Panc1 (cell line): ENCODE data around the gene IRGM. TPM values are rescaled to one million over a fixed set of nuclear protein-coding genes. Genes with fewer than 3 reads are reported as not detected.

Experiments
- ATAC-seq: fragments of 200-7000 bp; cut with Tn5 transposase; 2 replicates; pipeline ENCODE4 v1.9.1; 2020; ENCODE audit warnings: mild to moderate bottlenecking, moderate library complexity
- BruUV-seq: library from RNA; stranded (reverse); fragments of 400-500 nt; replicated peaks from 2 replicates; lab custom pipeline; 2021; lab: Mats Ljungman, UMichigan
- CTCF ChIA-PET: fragments of 300-600 bp; sonication (Branson Sonifier 250); formaldehyde crosslinking; loops from one replicate; lab custom pipeline; 2022; ENCODE audit warnings: antibody characterized with exemption; lab: Charles Lee
- POLR2A ChIA-PET: fragments of 300-600 bp; sonication (Branson Sonifier 250); formaldehyde crosslinking; loops from one replicate; lab custom pipeline; 2022; ENCODE audit warnings: antibody characterized with exemption; lab: Charles Lee
- DNase-seq: peaks from one replicate; pipeline ENCODE4 v3.0.0-alpha.2; 2010; ENCODE audit warnings: low read depth, low spot score
- H3K27ac ChIP-seq: 2 replicates; pipeline ENCODE4 v1.5.1; 2011; ENCODE audit warnings: mild to moderate bottlenecking, low read length, inconsistent platforms
- H3K27me3 ChIP-seq: fragments of 200-500 bp; sonication (Bioruptor generic); 2 replicates; pipeline ENCODE4 v1.6.0; 2014; ENCODE audit warnings: low read length, inconsistent platforms; ENCODE audit not compliant: control insufficient read depth, insufficient read depth
- H3K36me3 ChIP-seq: fragments of 200-500 bp; sonication (Bioruptor generic); 2 replicates; pipeline ENCODE4 v1.5.1; 2014; ENCODE audit warnings: inconsistent platforms, mild to moderate bottlenecking, low read length, moderate library complexity; ENCODE audit not compliant: control insufficient read depth, insufficient read depth
- H3K4me1 ChIP-seq: 2 replicates; pipeline ENCODE4 v1.5.1; 2011; ENCODE audit warnings: inconsistent platforms, mild to moderate bottlenecking, low read length, moderate library complexity; ENCODE audit not compliant: control insufficient read depth, insufficient read depth
- H3K4me3 ChIP-seq, 2 experiments: 2 replicates each; pipeline ENCODE4 v1.5.1; 2011 to 2012; ENCODE audit warnings: low read depth in 2 of 2, low read length in 2 of 2, mild to moderate bottlenecking in 2 of 2, inconsistent platforms in 1 of 2, moderate library complexity in 1 of 2
- H3K9me3 ChIP-seq: fragments of 200-500 bp; sonication (Bioruptor generic); 2 replicates; pipeline ENCODE4 v1.5.1; 2014; ENCODE audit warnings: low read depth, mild to moderate bottlenecking, inconsistent platforms, low read length, moderate library complexity; ENCODE audit not compliant: control insufficient read depth, insufficient read depth
- CTCF ChIP-seq: fragments of 450-650 bp; IDR thresholded peaks from 2 replicates; pipeline ENCODE4 v1.5.1; 2017; ENCODE audit warnings: mild to moderate bottlenecking
- POLR2AphosphoS5 ChIP-seq: IDR thresholded peaks from 2 replicates; pipeline ENCODE4 v1.6.1; 2012; ENCODE audit warnings: mild to moderate bottlenecking, low read depth, low read length, moderate library complexity
- REST ChIP-seq, 2 experiments: IDR thresholded peaks; 2 replicates each; pipeline ENCODE4 v1.6.1; 2011 to 2012; ENCODE audit warnings: low read depth in 2 of 2, control low read depth in 1 of 2, low read length in 1 of 2, mild to moderate bottlenecking in 1 of 2, moderate library complexity in 1 of 2; ENCODE audit not compliant: insufficient read depth in 1 of 2
- SIN3A ChIP-seq: IDR thresholded peaks from 2 replicates; pipeline ENCODE4 v1.6.1; 2012; ENCODE audit warnings: low read depth, mild to moderate bottlenecking, low read length, moderate library complexity, borderline replicate concordance; ENCODE audit not compliant: insufficient read depth
- TCF7L2 ChIP-seq: IDR thresholded peaks from 2 replicates; pipeline ENCODE4 v1.6.1; 2011; ENCODE audit warnings: mild to moderate bottlenecking, low read depth, low read length, inconsistent platforms
- in situ Hi-C: cut with HindIII; loops from 2 replicates; pipeline ENCODE4 v1.10.0; 2016; ENCODE audit warnings: low sequenced_read_pairs, low pct_unique_long_range_greater_than_20kb
- intact Hi-C: fragments of 100-400 bp; cut with micrococcal nuclease; formaldehyde crosslinking; loops from one replicate; pipeline ENCODE4 v1.10.0; 2022; ENCODE audit not compliant: unreplicated experiment
- total RNA-seq: library from RNA; stranded (reverse); gene quantifications from one replicate; pipeline ENCODE4 v1.2.1, GENCODE V29; 2021; ENCODE audit not compliant: unreplicated experiment

IRGM gene
- total RNA-seq, 1 experiment from 2014 or later, result 0.18 TPM

- BruUV-seq, result no TSS peak
- no peaks in the 10 kb centered on the region for H3K27me3 ChIP-seq
- peak overlapping the region; percentile 38 to 65 for H3K4me3 ChIP-seq
- in situ Hi-C loops, result no loop called here
- ATAC-seq, result peak; percentile 95
- 0 out of 2 replicates have a peak, but pooled peaks cover 2% of the 10 kb centered on the region for H3K9me3 ChIP-seq
- H3K36me3 ChIP-seq, result 0 out of 2 replicates have a peak, but pooled peaks cover 1% of the 10 kb centered on the region
- ChIA-PET CTCF (interaction anchor here (1.2 to 2.9 kb wide), 2 partner anchors 45 to 364 kb away, joined by 4 to 25 read pairs; partner anchors contain the start of gene IRGM), POLR2A (interaction anchor here (0.6 kb wide), 1 partner anchor 74 kb away, joined by 4 read pairs; no protein-coding TSS in a partner anchor)
- H3K4me1 ChIP-seq, result peaks cover 12% of the 10 kb centered on the region
- DNase-seq, result peak; percentile 87
- intact Hi-C loops, result loop anchor here (2.0 to 10.0 kb wide), 3 partner anchors 45 to 363 kb away; partner anchors contain the start of gene IRGM
- peak overlapping the region; percentile 82 for H3K27ac ChIP-seq
- TF ChIP-seq POLR2AphosphoS5, result no peak
- no peak for TF ChIP-seq TCF7L2
- TF ChIP-seq CTCF, result peak; percentile 82
Measured at GRCh38 chr5:150801117-150801927, 45.0 kb upstream of the IRGM start.

GRCh38 chr5:150804388-150804787, 41.9 kb upstream of the IRGM start:
- DNase-seq (no peak), ATAC-seq (no peak)
- POLR2A ChIA-PET, result no interaction called here
- Histone ChIP-seq H3K27me3 (no peaks in the 10 kb centered on the region), H3K36me3 (no peaks in the 10 kb centered on the region), H3K4me1 (peaks cover 12% of the 10 kb centered on the region), H3K9me3 (0 out of 2 replicates have a peak, but pooled peaks cover 2% of the 10 kb centered on the region), H3K27ac (no peak overlapping the region), H3K4me3 (no peak overlapping the region)
- CTCF ChIA-PET, result no interaction called here
- intact Hi-C loops, result loop anchor here (10.0 kb wide), 2 partner anchors 240 to 360 kb away; no protein-coding TSS in a partner anchor
- no TSS peak for BruUV-seq
- in situ Hi-C loops, result no loop called here
- TF ChIP-seq CTCF, result no peak
- TF ChIP-seq TCF7L2, result no peak
- no peak for TF ChIP-seq REST (IDR thresholded peaks at IDR 0.05; ENCODE audit: insufficient read depth in 1 of 2, low read depth in 2 of 2, low read length in 1 of 2)
- no peak for TF ChIP-seq POLR2AphosphoS5
- TF ChIP-seq SIN3A, result no peak
